Tibial artery (tissue), 4 donors: Measurements from ENCODE around the gene GRID2IP.

Source experiments
- DNase-seq, 2 donors: peaks; one replicate each; pipeline ENCODE4 v3.0.0-alpha.2; 2019
- H3K27ac ChIP-seq, 2 donors: fragments of 200-600 bp; sonication (generic) in 1 of 2; 1 replicate in 1 of 2; 2 replicates in 1 of 2; pipeline ENCODE4 v1.5.1; 2018 to 2019; ENCODE audit warnings: mild to moderate bottlenecking in 1 of 2
- H3K27me3 ChIP-seq, 2 donors: fragments of 200-600 bp; sonication (generic) in 1 of 2; one replicate each; pipeline versions ENCODE4 v1.5.1 to v1.6.0; 2016 to 2019
- H3K36me3 ChIP-seq, 3 donors: fragments of 200-600 bp; sonication (generic) in 2 of 3; one replicate each; pipeline ENCODE4 v1.5.1; 2016 to 2019; ENCODE audit warnings: mild to moderate bottlenecking in 2 of 3
- H3K4me1 ChIP-seq, 4 donors: fragments of 200-600 bp; sonication (generic) in 2 of 4; 1 replicate in 3 of 4; 2 replicates in 1 of 4; pipeline ENCODE4 v1.5.1; 2016 to 2019
- H3K4me3 ChIP-seq, 2 donors: fragments of 200-600 bp; sonication (generic) in 1 of 2; 1 replicate in 1 of 2; 2 replicates in 1 of 2; pipeline ENCODE4 v1.5.1; 2018 to 2019; ENCODE audit warnings: mild to moderate bottlenecking in 2 of 2
- H3K9me3 ChIP-seq, 3 donors: fragments of 200-600 bp; sonication (generic) in 1 of 3; one replicate each; pipeline ENCODE4 v1.5.1; 2016 to 2019
- CTCF ChIP-seq, 2 experiments: fragments of 200-600 bp in 1 of 2; fragments of 450-650 bp in 1 of 2; IDR thresholded peaks; one replicate each; pipeline ENCODE4 v1.5.1; 2017 to 2019; ENCODE audit warnings: antibody characterized with exemption in 2 of 2, mild to moderate bottlenecking in 1 of 2, moderate library complexity in 1 of 2
- intact Hi-C: fragments of 100-400 bp; cut with DNase I; formaldehyde crosslinking; loops from one replicate; pipeline ENCODE4 v1.15.0; 2023; ENCODE audit warnings: low total_unique reads

GRID2IP gene

GRCh38 chr7:6516387-6516983 is 34.8 kb downstream of the GRID2IP start:
- DNase-seq = peak; percentile 87 to 89
- Histone ChIP-seq H3K36me3 (no peaks in the 10 kb centered on the region), H3K27me3 (peaks cover 0 to 21% of the 10 kb centered on the region in 2 donors), H3K9me3 (no peaks in the 10 kb centered on the region), H3K4me3 (peak overlapping the region; percentile 1 to 33), H3K4me1 (peaks cover 0 to 4% (median 4%) of the 10 kb centered on the region in 4 donors), H3K27ac (no peak overlapping the region)
- TF ChIP-seq CTCF (IDR thresholded peaks at IDR 0.05) = peak; percentile 79 to 82
- intact Hi-C loops = no loop called here

- TF ChIP-seq CTCF (IDR thresholded peaks at IDR 0.05) = no peak
- no peaks in the 10 kb centered on the region for H3K36me3 ChIP-seq
- no peak for DNase-seq
- H3K9me3 ChIP-seq = no peaks in the 10 kb centered on the region
- intact Hi-C loops = no loop called here
- peaks cover 0 to 4% (median 4%) of the 10 kb centered on the region in 4 donors for H3K4me1 ChIP-seq
- H3K4me3 ChIP-seq = no peak overlapping the region
- H3K27me3 ChIP-seq = peaks cover 0 to 4% of the 10 kb centered on the region in 2 donors
- H3K27ac ChIP-seq = no peak overlapping the region
Measured at GRCh38 chr7:6513541-6513940, 37.7 kb downstream of the GRID2IP start.

GRCh38 chr7:6512892-6513291 is 38.4 kb downstream of the GRID2IP start:
- no peaks in the 10 kb centered on the region for H3K9me3 ChIP-seq
- intact Hi-C loops = no loop called here
- no peak for DNase-seq
- no peaks in the 10 kb centered on the region for H3K36me3 ChIP-seq
- H3K4me1 ChIP-seq = peaks cover 0 to 4% (median 4%) of the 10 kb centered on the region in 4 donors
- H3K27me3 ChIP-seq = peaks cover 0 to 4% of the 10 kb centered on the region in 2 donors
- H3K27ac ChIP-seq = no peak overlapping the region
- no peak overlapping the region for H3K4me3 ChIP-seq
- TF ChIP-seq CTCF (IDR thresholded peaks at IDR 0.05) = no peak

GRCh38 chr7:6510476-6511133 is 40.7 kb downstream of the GRID2IP start:
- no peak overlapping the region for H3K27ac ChIP-seq
- intact Hi-C loops = no loop called here
- no peaks in the 10 kb centered on the region for H3K36me3 ChIP-seq
- DNase-seq = no peak
- H3K4me1 ChIP-seq = no peaks in the 10 kb centered on the region
- no peaks in the 10 kb centered on the region for H3K9me3 ChIP-seq
- no peak overlapping the region for H3K4me3 ChIP-seq
- H3K27me3 ChIP-seq = peaks cover 0 to 7% of the 10 kb centered on the region in 2 donors
- no peak for TF ChIP-seq CTCF (IDR thresholded peaks at IDR 0.05)

- no peak for TF ChIP-seq CTCF (IDR thresholded peaks at IDR 0.05)
- no peaks in the 10 kb centered on the region for H3K9me3 ChIP-seq
- H3K4me1 ChIP-seq = peaks cover 0 to 9% (median 6%) of the 10 kb centered on the region in 4 donors
- DNase-seq = no peak
- intact Hi-C loops = no loop called here
- H3K27me3 ChIP-seq = peaks cover 0 to 2% of the 10 kb centered on the region in 2 donors
- H3K27ac ChIP-seq = no peak overlapping the region
- H3K36me3 ChIP-seq = no peaks in the 10 kb centered on the region
- no peak overlapping the region for H3K4me3 ChIP-seq
Measured at GRCh38 chr7:6508950-6509349, 42.3 kb downstream of the GRID2IP start.
